HFFc6 (cell line): ENCODE measurements around the gene ZC3H15. TPM values are rescaled to one million over a fixed set of nuclear protein-coding genes. Genes with fewer than 3 reads are reported as not detected.
A peak's percentile ranks its signal among the peaks of the same experiment; 100 is the strongest.

ENCODE experiments used
- DNase-seq: peaks from one replicate; pipeline ENCODE4 v3.0.0-alpha.2; 2018
- H3K27ac Mint-ChIP-seq: 2 replicates; pipeline ENCODE4 v1.8.0; 2020; ENCODE audit warnings: mild to moderate bottlenecking, mixed read lengths
- H3K27me3 Mint-ChIP-seq: 2 replicates; pipeline ENCODE4 v1.8.0; 2021; ENCODE audit warnings: mild to moderate bottlenecking, moderate library complexity, mixed read lengths; ENCODE audit not compliant: insufficient read depth
- H3K36me3 Mint-ChIP-seq: 2 replicates; pipeline ENCODE4 v1.8.0; 2021; ENCODE audit warnings: low read depth, mixed read lengths
- H3K4me1 Mint-ChIP-seq: 2 replicates; pipeline ENCODE4 v1.8.0; 2020; ENCODE audit warnings: low read depth, mixed read lengths
- H3K4me3 Mint-ChIP-seq: 2 replicates; pipeline ENCODE4 v1.8.0; 2020; ENCODE audit warnings: mild to moderate bottlenecking, moderate library complexity, mixed read lengths
- H3K9me3 Mint-ChIP-seq: 2 replicates; pipeline ENCODE4 v1.8.0; 2020; ENCODE audit warnings: mild to moderate bottlenecking, mixed read lengths
- total RNA-seq, 6 experiments: library from RNA; stranded (reverse); fragmentation: NEBNext Ultra II Directional; extraction: Animal tissue kit (Norgen Biotek cat#: 25700); gene quantifications; 2 replicates in 1 of 6; 3 replicates in 5 of 6; pipeline ENCODE4 v1.2.3, GENCODE V29; 2021
- TF ChIP-seq, protein P1 (sequence below): fragments of 200-600 bp; sonication (generic); IDR thresholded peaks from 2 replicates; pipeline ENCODE4 v1.5.0; 2021; ENCODE audit warnings: antibody characterized with exemption, mild to moderate bottlenecking

The ZC3H15 gene
- total RNA-seq, 6 experiments from 2014 or later, result 57.8 to 67.7 (median 63.8) TPM

DNA sequence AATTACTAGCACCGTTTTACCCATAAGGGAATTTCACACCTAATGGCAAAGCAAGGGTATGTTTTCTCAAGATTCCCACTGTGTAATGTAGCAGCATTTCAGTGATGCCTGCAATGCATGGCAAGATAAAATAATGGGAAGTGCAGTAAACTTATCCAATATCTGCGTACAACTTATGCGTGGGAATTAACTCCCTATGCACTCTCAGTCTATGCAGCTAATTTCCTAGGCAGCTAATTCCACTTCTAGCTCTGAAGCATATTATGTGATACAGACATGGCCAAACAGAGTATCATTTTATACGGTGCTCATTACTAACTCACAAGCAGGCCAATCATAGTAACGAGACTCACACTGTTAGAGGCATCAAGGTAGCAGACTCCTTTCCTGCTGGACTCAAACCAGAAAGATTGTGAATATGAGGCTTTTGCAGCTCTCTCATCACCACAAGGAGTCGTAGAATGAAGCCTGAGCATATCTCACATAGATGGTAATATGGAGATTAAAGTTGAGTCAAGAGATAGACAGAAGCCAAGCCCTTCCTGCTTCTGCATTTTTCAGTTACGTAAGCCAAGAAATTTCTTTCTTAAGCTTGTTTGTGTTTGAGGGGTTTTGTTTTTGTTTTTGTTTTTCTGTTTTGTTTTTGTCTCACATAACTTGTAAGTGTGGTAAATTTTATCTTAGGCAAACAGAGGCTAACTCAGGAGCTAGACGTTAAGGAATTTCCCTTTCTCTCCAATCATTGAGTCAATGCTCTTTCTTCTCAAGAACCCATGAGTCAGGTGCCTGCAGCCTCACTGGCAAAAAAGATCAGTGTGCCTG is 69.0 kb downstream of the ZC3H15 start:
- Mint-ChIP-seq H3K27ac (no peak overlapping the region), H3K4me1 (peaks cover 20% of the 10 kb centered on the region), H3K27me3 (no peaks in the 10 kb centered on the region), H3K4me3 (no peak overlapping the region), H3K9me3 (no peaks in the 10 kb centered on the region), H3K36me3 (no peaks in the 10 kb centered on the region)
- DNase-seq, result no peak
- TF ChIP-seq, protein P1, sequence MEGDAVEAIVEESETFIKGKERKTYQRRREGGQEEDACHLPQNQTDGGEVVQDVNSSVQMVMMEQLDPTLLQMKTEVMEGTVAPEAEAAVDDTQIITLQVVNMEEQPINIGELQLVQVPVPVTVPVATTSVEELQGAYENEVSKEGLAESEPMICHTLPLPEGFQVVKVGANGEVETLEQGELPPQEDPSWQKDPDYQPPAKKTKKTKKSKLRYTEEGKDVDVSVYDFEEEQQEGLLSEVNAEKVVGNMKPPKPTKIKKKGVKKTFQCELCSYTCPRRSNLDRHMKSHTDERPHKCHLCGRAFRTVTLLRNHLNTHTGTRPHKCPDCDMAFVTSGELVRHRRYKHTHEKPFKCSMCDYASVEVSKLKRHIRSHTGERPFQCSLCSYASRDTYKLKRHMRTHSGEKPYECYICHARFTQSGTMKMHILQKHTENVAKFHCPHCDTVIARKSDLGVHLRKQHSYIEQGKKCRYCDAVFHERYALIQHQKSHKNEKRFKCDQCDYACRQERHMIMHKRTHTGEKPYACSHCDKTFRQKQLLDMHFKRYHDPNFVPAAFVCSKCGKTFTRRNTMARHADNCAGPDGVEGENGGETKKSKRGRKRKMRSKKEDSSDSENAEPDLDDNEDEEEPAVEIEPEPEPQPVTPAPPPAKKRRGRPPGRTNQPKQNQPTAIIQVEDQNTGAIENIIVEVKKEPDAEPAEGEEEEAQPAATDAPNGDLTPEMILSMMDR, result peak; percentile 14; the same call in 1 of the 2 replicates

DNA sequence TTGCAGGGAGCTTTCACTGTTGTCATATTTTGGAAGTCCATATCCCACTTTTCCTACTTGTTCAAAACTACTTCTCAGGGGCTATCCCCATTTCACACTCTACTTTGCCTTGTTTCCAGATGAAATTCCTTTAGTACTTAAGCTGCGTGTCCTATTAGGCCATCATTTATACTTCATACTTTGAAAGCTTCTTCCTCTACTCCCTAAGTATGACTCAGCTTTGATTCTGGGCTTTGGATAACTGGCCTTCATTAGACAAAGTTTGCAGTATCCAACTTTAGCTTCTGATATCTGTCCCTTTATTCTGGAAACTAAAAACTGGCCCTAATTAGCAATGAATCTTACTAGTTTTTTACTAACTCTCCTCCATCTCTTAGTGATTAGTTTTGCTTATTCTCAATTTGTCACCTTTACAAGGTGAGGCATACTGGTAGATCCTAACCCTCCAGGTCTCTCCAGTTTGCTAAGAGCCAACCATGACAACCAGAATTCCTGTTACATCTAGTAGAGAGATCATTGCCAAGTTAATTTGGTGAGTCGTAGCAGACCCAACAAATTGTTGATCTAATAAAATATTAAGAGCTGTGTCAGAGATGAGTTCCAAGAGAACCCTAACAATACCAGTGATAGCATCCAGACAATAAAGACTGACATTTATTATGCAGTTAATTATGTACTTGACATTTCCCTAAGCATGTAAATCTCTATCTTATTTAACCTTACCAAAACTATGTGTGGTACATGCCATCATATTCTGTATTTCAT is 72.6 kb downstream of the ZC3H15 start:
- peak; percentile 20 for DNase-seq
- no peaks in the 10 kb centered on the region for H3K27me3 Mint-ChIP-seq
- TF ChIP-seq, protein P1, result no peak
- H3K4me1 Mint-ChIP-seq, result peaks cover 26% of the 10 kb centered on the region
- peak overlapping the region; percentile 10 for H3K27ac Mint-ChIP-seq
- peaks cover 6% of the 10 kb centered on the region; the same call in 1 of the 2 replicates for H3K36me3 Mint-ChIP-seq
- H3K4me3 Mint-ChIP-seq, result no peak overlapping the region
- no peaks in the 10 kb centered on the region; the same call in 1 of the 2 replicates for H3K9me3 Mint-ChIP-seq

Other genes with a start within 250 kb of the ZC3H15 start
- gene ITGAV, start 103.8 kb downstream of the ZC3H15 start, total RNA-seq, result 10 to 100 TPM; 66.9 to 88.1 (median 80.7) TPM
- gene FAM171B, start 207.8 kb downstream of the ZC3H15 start, total RNA-seq, result 10 to 100 TPM; 38.3 to 47.1 (median 42.4) TPM